Measurements from ENCODE around the gene TTC14.
"Not testable (repeated sequence)": the region's sequence is repeated elsewhere in the genome, so short reads cannot be mapped to it uniquely, and the experiment has no call there.

The TTC14 gene, protein sequence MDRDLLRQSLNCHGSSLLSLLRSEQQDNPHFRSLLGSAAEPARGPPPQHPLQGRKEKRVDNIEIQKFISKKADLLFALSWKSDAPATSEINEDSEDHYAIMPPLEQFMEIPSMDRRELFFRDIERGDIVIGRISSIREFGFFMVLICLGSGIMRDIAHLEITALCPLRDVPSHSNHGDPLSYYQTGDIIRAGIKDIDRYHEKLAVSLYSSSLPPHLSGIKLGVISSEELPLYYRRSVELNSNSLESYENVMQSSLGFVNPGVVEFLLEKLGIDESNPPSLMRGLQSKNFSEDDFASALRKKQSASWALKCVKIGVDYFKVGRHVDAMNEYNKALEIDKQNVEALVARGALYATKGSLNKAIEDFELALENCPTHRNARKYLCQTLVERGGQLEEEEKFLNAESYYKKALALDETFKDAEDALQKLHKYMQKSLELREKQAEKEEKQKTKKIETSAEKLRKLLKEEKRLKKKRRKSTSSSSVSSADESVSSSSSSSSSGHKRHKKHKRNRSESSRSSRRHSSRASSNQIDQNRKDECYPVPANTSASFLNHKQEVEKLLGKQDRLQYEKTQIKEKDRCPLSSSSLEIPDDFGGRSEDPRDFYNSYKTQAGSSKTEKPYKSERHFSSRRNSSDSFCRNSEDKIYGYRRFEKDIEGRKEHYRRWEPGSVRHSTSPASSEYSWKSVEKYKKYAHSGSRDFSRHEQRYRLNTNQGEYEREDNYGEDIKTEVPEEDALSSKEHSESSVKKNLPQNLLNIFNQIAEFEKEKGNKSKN

DNA sequence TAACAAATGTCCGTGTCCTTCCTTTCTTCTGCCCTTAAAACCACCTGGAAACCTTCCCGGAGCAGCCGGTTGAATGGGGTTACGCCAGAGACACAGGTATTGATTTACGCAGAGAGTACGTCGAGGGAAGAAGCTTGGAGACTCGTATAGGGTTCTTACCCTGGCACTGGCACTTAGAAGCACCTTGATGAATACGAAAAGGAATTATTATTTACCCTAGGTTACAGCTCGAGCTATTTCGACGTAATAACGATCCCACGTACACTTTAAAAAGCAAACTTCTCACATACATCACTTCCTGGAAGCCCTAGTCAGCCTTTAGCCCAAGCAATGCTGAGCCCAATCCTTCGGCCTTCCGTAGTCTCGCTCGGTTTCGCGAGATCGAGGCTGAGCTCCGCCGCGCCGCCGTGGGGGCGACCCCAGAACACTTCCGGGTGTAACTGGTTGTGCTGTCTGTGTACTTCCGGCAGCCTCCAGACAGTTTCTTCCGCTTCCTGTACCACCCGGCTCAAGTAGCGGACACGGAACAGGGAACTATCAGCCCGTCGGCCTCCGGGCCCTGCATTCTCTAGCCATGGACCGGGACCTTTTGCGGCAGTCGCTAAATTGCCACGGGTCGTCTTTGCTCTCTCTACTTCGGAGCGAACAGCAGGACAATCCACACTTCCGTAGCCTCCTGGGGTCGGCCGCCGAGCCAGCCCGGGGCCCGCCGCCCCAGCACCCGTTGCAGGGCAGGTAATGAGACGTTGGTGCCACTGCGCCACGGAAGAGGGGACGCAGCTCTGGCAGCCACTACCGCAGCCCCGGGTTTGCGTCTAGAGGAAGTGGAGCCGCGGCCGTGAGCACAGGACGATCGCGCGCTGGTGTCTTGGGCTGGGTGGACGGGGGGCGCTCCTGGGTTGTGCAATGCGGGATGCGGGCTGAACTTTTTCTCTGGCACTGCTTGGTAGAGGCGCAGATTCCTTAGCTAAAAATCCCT lies at the start of gene TTC14:
Gene TTC14, plus strand, starts transcription at position 476 of the 979 bp plus-strand sequence. Its CDS starts 99 bp downstream, at position 575.
- DNase-seq: peak; percentile 96

DNA sequence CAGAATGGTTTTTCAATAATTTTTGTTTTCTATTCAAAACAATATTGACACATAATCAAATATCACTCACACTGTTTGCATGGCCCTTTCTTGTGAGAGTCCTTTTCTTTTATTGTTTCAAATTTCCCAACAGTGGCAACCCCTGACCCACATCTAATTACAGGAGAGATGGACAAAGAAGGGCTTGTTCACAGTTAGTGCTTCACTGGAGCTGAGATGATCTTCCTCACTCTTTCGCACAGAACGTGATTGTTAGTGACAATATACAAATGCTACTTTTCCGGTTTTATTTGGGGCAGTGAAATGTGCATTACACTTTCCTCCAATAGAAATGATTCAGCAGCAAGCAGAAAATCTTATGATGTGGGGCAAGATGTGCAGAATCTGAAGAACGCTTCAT lies 38.6 kb upstream of the TTC14 start:
- DNase-seq: no peak

DNA sequence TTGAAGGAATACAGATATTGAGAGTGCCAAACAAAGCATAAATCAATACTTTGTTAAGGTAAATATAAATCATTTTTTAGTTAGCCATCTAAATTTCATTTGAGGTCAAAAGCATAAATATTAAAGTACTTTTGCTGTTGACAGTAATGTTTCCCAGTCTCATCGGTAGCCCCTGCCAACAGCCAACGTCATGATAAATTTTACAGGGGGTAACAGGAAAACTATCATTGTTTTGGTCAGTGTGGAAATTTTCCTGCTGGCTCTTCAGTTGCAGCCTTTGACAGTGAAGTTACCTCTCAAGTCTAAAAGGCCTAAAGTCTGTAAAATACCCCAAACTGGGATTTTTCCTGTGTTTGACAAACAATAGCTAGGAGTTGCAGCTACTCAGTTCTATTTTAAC lies 37.3 kb upstream of the TTC14 start:
- DNase-seq: no peak

DNA sequence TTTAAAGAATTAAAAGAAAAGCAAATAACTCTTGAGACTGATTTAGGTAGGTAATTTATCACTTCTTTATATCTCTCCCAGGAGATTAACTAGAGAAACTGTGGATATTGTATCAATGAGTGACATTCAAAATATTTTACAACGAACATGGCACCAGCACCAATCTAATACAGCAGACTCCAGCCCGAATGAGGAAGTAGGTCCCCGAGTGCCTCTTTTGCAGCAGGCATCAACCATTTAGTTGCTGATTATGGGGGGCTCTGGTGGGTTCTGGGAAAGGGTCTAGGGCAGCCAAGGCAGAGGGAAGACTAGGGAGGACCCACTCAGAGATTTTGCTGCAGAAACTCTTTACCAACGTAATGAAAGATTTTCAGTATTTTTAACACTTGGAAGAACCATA lies 31.7 kb upstream of the TTC14 start:
- DNase-seq: no peak

GRCh38 chr3:180571831-180572598 lies 29.9 kb upstream of the TTC14 start:
- no peak for DNase-seq

DNA sequence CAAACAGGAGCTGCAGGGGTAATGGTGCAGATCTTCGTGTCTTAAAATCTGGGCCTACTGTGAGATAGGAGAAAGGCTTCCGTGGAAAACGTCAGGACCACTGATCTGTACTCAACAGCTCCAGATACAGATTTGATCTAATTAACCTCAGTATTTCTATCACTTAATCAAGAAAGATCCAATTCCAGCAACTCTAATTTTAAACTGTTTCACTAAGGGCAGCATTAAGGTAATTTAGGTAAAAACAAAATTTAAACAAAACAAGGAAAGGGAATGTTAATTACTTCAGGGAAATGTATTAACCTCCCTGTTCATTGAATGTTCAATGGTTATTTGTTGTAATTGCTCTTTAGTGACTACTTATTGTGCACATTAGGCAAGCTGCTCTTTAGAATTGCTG lies 26.4 kb upstream of the TTC14 start:
- DNase-seq: no peak

DNA sequence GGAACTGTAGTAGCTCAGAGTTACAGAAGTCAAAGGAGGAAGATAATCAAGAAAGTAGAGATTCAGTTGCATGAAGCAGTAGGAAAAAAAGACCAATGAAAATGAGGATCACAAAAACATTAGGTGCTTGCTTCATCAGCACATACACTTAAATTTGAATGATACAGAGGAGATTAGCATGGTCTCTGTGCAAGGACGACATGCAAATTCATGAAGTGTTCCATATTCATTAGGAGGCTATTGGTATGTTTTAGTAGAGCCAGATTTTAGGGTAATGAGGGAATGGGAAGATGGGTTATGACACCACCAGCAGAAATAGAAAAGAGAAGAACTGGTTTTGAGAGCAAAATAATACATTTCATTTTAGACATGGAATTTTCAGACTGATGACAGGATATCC lies 21.0 kb upstream of the TTC14 start:
- DNase-seq: no peak

- DNase-seq: no peak
Measured at GRCh38 chr3:180590396-180590795, 11.6 kb upstream of the TTC14 start.

DNA sequence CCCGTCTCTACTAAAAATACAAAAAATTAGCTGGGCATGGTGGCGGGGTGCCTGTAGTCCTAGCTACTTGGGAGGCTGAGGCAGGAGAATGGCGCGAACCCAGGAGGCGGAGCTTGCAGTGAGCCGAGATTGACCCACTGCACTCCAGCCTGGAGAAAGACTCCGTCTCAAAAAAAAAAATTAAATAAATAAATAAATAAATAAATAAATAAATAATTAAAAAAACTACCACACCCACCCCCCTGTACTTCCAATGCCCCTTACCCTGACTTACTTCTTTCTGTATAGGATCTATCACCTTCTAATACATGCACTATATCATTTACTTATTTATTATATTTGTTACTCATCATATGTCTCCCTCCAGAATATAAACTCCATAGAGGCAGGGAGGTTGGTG lies 8.3 kb upstream of the TTC14 start:
- not testable (repeated sequence) for DNase-seq

DNA sequence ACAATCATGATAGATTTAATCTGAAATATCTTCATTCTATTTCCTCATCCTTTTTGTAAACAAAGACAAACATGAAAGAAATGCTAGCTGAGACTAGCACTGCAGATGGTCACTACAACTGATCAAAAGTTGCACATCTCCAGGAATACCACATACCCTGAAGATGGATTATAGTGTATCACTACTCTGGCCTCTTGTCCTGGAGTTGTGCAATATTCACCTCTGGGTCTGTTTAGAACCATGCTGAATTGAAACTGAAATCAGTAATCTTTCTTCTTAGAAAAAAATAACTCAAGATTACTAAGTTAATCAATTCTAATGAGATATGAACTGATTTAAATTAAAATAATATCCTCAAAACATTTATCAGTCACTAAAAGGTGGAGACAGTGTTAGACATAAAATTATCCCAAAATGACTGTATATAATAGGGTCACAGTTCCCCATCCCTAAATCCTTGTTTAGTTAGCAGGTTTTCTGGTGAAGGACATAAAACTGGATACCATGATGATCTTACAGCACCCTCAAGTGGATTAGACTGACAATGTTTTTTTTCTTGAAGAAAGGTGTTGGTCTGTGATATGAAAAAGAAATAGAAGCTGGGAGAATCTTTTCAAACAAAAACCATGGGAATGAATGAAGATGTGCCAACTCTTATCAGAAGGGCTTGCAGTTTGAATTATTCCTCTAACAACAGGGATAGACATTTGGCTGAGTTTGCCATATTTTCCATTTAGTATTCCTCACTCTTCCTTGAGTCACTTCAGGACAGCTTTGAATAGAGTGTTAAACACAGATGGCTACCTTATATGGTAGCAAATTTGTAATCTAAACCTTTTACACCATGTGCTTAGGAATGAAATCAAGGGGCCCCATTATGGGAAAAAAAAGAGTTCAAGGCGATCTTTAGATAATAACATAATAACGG lies 7.1 kb upstream of the TTC14 start:
- DNase-seq: no peak

DNA sequence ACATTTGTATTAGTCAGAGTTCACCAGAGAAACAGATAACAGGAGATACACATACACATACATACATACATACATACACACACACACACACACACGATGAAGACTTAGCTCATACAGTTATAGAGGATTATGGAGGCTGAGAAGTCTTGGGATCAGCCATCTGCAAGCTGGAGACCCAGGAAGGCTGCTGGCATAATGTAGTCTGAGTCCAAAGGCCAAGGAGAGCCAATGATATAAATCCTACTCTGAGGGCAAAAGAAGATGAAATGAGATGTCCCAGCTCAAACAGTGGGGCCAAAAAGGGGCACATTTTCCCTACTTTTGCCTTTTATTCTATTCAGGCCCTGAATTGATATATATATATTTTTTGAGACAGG lies 6.4 kb upstream of the TTC14 start:
- DNase-seq: no peak

DNA sequence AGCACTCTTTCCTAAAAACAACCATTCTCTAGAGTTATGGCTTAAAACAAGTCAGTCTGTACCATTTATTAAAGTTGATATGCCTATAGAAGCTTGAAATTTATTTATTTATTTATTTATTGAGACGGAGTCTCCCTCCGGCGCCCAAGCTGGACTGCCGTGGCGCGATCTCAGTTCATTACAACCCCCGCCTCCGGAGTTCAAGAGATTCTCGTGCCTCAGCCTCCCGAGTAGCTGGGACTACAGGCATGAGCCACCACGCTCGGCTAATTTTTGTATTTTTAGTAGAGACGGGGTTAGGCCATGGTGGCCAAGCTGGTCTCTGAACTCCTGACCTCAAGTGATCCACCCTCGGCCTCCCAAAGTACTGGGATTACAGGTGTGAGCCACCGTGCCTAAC lies 1.5 kb upstream of the TTC14 start:
- no peak for DNase-seq

DNA sequence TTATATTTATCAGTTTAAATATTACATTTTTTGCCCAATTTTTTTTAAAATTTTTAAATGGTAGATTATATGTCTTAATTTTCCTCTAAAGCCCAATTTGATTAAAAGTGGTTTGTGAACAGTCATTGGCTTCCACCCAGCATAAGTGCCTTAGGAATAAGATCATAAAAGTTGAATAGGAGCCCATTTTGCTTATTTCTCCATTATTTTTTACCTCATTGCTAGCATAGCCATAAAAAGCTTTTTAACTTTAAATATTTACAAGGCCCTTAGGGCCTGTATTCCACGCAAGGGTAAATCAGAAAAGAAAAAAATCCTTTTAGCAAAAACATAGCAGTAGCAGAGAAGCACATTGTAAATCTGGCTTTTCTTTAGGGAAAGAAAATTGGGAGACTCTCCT lies 9.0 kb downstream of the TTC14 start:
- no peak for DNase-seq

GRCh38 chr3:180612364-180612763 lies 10.4 kb downstream of the TTC14 start:
- no peak for DNase-seq

GRCh38 chr3:180615954-180616353 lies 14.0 kb downstream of the TTC14 start:
- no peak for DNase-seq

DNA sequence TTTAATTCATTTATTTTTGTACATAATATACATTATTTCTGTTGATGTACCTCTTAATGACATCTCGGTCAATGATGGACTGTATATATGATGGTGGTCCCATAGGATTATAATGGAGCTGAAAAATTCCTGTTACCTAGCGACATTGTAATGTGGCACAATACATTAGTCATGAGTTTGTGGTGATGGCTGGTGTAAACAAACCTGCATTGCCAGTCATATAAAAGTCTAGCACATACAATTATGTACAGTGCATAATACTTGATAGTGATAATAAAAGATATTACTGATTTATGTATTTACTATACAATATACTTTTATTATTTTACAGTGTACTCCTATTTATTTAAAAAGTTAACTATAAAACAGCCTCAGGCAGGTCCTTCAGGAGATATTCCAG lies 15.1 kb downstream of the TTC14 start:
- no peak for DNase-seq

- DNase-seq: not testable (repeated sequence)
Measured at GRCh38 chr3:180618563-180618962, 16.6 kb downstream of the TTC14 start.

GRCh38 chr3:180619723-180620122 lies 17.8 kb downstream of the TTC14 start:
- DNase-seq: no peak

- no peak for DNase-seq
Measured at GRCh38 chr3:180624714-180625113, 22.8 kb downstream of the TTC14 start.

DNA sequence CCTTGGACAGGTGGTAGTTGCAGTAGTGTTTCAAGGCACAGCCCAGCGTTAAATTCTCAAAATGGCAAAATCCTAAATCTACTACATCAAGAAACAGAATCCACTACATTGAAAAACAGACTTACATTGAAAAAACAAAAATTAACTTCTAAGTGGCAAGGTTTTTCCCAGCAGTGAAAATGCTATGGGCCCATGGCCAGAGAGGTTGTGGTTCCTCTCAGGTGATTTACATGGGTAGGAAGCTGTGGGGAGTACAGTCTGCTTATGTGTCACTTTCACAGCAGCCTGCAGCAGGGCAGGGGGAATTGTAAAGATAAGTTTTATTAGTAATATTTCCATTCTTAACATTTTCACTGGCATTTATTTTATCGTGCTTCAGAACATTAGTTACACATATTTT lies 24.9 kb downstream of the TTC14 start:
- no peak for DNase-seq

DNA sequence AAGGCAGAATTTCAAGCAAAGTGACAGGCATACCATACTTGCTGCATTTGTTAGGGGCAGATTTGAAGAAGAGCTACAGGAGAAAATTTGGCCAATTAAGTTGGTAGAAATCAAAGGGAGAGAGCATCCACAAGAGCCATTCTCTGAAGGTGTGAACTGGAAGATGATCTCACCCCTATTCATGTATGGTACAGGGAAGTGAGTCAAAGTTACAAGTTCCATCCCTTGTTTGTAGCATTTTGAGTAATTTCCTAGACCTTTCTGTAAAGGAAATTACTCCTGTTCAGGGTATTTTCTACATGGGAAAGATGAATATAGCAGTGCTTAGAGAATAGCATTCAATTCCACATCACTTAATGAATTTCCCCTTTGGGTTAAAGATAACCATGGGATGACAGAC lies 28.4 kb downstream of the TTC14 start:
- no peak for DNase-seq

Measured in activated CD8-positive, alpha-beta memory T cell treated with anti-CD3 and anti-CD28 coated beads for 24 hours (primary cell).